ENCODE results near the gene KRTAP2-2.
"Not testable (repeated sequence)": the region's sequence is repeated elsewhere in the genome, so short reads cannot be mapped to it uniquely, and the experiment has no call there.

The KRTAP2-2 gene

DNA sequence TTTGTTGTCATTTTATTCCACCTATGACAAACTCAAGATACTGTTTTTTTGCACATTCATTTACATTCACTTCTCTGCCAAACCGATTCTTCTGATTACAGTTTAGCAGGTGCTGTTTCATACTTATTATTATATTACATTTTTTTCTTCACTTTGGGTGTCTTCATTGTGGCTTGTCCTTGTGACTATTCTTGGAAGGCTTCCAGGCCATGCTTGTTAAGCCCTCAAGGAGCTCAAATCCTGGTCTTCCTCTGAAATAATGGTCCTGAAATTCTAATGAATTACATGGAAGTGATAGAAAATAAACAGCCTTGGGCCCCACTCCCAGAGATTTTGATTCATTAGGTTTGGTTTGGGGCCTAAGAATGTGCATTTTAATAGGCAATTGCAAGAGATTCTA is 9.3 kb upstream of the KRTAP2-2 start:
- ATAC-seq, result no peak

DNA sequence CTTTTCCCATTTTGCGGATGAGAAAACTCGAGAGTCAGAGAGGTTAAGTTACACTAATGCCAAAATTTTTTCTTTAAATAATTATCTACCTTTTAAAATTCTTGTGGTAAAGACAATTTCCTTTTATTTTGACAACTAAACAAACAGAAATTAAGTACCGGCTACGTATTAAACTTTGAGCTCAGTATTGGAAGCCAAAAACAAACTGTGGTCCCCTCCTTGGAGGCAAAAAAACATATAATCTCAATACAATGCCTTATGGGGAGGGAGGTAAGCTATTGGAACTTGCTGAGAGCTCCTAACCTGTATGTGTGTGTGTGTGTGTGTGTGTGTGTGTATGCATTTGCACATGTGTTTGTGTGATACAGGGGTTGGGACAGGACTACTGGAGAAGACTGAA is 8.4 kb upstream of the KRTAP2-2 start:
- ATAC-seq, result no peak

DNA sequence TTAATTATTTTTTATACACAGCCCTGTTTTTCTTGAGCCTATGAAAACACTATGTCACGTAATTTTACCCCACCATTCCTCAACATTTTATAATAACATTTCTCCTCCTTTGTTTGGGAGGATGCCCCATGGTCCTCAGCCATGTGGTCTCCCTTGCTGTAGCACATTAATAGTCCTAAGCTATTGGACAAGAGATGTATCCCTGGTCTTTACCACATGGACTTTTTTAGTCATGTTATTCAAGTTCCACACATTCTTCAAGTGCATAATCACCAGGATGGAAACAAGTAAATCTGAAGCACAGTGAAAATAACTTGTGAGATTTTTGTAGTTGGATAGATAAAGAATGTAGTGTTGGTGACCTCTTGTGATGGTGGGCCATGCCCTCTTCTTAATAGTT is 6.9 kb upstream of the KRTAP2-2 start:
- no peak for ATAC-seq

DNA sequence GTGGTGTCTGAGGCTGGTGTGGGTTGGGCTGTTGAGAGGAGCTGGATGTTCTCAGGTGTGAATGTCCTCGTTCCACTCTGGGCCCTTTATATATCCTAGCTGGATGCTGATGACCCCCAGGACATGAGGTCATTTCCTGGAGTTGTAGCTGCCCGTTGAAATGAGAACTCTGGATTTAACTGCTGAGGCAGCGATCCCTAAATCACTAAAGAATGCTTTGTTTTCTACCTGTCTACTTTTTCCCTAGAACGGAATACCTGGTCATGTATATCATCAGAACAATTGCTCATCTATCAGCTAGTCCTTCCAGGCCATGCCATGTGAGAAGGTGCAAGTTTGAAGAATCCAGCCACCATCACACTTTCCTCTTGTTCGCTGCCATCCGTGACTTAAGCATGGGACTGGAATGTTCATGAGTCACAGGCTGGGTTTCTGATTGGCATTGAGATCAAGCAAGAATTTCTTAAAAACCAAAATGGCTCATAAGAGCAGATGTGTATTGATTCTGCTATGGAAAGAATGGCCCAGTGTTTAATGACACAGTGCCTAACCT is 5.1 kb upstream of the KRTAP2-2 start, which contains the start of gene KRTAP2-3:
Gene KRTAP2-3, minus strand, starts transcription at position 63 of the 553 bp plus-strand sequence. CDS start 64 bp downstream, outside the sequence.
- ATAC-seq, result no peak

DNA sequence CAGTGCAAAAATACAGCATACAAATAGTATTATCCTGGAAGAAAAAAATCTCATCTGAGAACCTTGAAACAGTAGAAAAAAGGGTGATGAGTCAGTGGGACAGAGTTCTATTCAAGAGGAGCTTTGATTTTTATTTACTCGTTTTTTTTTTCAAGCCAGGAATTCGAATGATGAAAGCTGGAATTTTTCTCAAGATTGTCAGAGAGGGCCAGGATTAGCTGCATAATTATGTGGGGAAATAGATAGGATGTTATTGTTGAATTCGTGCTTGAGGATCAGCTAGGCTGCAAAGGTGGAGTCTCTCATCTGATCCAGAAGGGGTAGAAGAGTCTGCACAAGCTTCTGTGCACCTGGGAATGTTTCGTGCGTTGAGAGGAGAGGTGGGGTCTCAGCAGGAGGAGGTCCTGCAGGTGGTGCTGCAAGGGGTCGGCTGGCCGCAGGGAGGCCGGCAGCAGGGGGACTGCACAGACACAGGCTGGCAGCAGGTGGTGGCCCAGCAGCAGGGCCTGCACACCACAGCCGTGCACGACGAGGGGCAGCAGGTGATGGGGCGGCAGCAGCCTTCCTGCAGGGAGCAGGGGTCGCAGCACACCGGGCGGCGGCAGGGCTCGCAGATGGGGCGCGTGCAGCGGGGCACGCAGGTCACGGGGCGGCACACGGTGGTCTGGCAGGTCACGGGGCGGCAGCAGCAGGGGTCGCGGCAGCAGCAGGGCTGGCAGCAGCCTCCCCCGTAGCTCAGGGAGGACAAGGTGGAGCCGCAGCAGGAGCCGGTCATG is 4.4 kb upstream of the KRTAP2-2 start:
- ATAC-seq, result not testable (repeated sequence)

DNA sequence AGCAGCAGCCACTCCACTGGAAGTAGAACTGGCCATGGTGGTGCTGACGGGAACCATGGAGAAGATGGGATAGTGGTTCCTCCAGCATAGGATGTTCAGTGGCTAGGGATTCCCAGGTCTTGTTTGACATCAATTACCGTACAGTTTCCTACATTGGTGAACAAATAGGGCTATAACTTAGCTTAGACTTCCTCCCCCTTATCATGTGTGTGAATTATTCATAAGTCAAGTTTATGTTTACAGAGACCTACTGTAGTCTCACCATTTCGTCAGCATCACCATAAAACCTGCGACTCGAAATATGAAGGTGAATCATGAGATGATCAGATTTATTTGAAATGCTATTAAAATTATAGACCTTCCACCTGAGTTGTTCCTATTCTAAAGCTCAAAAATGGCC is 3.7 kb upstream of the KRTAP2-2 start:
- ATAC-seq, result no peak

DNA sequence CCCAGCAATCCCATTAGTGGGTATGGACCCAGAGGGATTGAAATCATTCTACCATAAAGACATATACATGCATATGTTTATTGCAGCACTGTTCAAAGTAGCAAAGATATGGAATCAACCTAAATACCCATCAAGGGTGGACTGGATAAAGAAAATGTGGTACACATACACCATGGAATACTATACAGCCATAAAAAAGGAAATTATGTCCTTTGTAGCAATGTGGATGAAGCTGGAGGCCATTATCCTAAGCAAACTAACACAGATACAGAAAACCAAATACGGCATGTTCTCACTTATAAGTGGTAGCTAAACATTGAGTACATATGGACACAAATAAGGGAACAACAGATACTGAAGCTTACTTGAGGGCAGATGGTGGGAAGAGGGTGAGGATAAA is 2.5 kb upstream of the KRTAP2-2 start:
- ATAC-seq, result no peak

DNA sequence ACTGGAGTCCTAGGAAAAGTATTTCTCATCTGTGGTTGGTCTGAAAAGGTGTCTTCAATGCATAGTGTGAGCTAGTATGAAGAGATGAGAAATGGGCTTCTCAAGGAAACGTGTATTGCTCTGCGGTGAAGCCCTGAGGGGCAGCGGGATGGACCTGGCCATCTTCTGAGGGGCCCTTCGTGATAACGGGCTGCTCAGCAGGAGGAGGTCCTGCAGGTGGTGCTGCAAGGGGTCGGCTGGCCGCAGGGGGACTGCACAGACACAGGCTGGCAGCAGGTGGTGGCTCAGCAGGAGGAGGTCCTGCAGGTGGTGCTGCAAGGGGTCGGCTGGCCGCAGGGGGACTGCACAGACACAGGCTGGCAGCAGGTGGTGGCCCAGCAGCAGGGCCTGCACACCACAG is 474 bp downstream of the KRTAP2-2 start:
- not testable (repeated sequence) for ATAC-seq

DNA sequence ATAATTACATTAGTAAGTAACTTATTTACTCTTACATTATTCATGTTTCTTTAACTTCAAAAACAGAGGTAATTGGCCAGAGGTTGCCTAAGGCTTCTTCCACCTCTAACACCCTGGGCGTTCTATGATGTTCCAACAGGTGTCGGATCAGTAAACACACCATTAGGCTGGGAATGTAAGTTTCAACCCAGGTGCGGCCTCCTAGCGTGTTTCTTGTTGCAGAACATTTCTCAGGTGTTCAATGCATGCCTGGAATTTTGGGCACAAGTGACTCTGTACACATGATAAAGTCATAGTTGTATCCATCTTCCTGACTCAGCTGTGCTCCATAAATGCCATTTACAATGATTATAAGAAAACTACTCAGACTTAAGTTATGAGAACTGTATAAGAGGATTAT is 1.0 kb downstream of the KRTAP2-2 start:
- ATAC-seq, result no peak

DNA sequence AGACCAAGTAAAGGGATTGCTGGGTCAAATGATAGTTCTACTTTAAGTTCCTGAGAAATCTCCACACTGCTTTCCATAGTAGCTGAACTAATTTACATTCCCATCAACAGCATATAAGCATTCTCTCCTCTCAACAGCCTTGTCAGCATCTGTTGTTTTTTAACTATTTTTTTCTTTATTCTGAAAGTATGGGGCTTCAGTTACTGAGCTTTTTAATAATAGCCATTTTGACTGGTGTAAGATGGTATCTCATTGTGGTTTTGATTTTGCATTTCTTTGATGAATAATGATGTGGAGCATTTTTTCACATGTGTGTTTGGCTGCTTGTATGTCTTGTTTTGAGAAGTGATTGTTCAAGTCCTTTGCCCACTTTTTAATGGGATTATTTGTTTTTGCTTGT is 2.5 kb downstream of the KRTAP2-2 start:
- no peak for ATAC-seq

DNA sequence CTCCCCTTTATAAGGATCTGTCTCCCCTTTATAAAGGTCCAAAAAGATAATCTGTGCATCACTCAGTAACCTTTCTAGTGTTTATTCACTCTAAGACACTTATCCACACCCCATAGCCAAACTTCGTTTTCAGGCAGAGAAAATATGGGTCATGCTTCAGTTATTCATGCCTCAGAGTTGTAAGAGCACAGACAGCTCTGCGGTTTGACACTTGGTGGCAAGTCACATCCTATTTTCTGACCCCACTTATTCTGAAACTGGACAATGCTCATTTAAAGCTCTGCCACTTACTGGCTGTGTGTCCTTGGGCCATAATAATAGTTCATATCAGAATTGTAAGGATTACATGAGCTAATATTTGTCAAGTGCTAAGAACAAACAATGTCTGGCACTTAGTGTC is 5.9 kb downstream of the KRTAP2-2 start:
- no peak for ATAC-seq

DNA sequence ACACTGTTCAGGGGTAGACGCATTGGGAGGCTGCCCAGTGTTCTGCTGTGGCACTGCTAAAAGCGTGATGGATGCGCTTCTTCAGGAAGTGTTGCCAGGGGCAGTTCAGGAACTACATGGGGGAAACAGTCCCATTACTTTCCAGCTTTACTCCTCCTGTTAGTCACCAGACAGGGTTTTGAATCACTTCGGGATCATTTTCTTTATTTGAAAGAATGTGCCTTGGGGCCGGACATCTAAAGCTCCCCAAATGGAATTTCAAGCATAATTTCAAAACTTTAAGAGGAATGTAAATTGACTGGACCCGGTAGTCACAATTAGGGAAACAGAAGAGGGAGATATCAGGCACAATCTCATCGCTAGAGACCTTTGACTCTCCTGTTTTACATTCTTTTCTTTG is 6.6 kb downstream of the KRTAP2-2 start:
- no peak for ATAC-seq

DNA sequence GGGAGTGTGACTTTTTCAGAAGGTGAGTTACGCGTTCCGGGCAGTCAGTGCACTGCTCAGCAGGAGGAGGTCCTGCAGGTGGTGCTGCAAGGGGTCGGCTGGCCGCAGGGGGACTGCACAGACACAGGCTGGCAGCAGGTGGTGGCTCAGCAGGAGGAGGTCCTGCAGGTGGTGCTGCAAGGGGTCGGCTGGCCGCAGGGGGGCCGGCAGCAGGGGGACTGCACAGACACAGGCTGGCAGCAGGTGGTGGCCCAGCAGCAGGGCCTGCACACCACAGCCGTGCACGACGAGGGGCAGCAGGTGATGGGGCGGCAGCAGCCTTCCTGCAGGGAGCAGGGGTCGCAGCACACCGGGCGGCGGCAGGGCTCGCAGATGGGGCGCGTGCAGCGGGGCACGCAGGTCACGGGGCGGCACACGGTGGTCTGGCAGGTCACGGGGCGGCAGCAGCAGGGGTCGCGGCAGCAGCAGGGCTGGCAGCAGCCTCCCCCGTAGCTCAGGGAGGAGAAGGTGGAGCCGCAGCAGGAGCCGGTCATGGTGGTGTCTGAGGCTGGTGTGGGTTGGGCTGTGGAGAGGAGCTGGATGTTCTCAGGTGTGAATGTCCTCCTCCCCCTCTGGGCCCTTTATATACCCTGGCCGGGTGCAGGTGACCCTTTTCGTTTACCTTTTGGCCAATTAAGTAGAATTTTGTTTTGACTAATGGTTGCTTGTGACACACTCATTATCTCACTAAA is 8.1 kb downstream of the KRTAP2-2 start, which contains the start of gene KRTAP2-1:
Gene KRTAP2-1, minus strand, starts transcription at position 582 of the 731 bp plus-strand sequence. Its CDS starts 49 bp downstream, at position 533.
- ATAC-seq, result not testable (repeated sequence)

DNA sequence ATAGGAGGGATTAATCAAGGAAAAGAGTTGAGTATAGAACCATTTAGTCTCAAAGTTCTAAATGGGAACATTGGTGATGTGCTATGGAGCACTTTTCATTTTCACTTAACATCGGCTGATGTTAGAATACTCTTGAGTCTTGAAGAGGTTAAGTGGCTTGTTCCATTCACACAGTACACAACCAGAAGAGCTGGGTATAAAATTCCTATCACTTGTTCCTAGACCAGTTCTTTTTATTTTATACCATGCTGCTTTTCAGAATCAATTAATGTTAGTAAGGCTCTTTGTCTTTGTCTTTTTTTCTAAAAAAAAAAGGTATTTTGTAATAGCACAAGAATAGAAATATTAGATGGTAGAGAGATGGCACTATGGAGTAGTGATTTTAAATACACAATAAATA is 12.1 kb downstream of the KRTAP2-2 start:
- ATAC-seq, result no peak

DNA sequence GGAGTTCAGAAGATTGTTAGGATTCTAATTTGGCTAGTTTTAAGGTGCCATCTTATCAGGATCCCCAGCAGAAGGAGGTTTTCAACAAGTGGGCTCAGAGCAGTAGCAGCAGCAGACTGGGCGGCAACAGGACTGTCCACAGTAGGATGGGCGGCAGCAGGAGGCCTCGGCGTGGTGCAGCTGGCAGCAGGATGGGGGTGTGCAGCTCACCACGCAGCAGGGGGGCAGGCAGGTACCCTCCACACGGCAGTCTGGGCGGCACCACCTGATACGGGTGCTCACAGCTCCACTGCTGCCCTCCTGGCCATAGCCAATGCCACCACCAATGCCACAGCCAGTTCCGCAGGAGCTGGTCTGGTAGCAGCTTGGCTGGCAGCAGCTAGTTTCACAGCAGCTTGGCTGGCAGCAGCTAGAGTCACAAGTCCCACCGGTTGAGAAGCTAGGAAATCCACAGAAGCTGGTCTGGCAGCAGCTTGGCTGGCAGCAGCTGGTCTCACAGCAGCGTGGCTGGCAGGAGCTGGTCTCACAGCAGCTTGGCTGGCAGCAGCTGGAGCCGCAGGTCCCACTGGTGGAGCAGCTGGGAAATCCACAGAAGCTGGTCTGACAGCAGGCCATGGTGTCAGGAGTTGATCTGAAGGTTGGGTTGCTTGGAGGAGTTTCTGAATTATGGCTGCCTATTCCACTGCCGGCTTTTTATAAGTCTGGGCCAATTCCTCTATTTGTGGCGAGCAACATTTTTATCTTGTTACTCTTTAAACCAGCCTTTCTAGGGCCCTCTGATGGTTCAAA is 14.1 kb downstream of the KRTAP2-2 start, which contains the start of gene KRTAP1-1:
Gene KRTAP1-1, minus strand, starts transcription at position 668 of the 789 bp plus-strand sequence. Its CDS starts 53 bp downstream, at position 615.
- not testable (repeated sequence) for ATAC-seq

DNA sequence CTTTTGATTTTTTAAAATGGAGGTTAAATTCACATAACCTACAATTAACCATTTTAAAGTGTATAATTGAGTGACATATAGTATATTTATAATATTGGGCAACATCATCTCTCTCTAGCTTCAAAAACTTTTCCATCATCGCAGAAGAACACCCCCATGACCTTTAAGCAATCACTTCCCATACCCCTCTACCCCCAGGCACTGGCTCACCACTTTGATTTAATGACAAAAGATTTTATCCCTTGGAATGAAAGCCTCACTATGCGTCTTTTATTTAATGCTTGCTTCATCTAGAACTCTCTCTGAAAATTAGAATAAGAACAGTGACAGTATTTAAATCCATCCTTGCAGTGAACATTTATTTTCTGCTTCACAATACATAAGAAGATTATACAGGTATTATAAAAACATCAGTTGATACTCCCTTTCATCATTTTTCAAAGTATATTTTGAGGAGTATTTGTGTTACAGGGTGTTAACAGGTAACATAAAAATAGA is 17.1 kb downstream of the KRTAP2-2 start:
- ATAC-seq, result no peak

DNA sequence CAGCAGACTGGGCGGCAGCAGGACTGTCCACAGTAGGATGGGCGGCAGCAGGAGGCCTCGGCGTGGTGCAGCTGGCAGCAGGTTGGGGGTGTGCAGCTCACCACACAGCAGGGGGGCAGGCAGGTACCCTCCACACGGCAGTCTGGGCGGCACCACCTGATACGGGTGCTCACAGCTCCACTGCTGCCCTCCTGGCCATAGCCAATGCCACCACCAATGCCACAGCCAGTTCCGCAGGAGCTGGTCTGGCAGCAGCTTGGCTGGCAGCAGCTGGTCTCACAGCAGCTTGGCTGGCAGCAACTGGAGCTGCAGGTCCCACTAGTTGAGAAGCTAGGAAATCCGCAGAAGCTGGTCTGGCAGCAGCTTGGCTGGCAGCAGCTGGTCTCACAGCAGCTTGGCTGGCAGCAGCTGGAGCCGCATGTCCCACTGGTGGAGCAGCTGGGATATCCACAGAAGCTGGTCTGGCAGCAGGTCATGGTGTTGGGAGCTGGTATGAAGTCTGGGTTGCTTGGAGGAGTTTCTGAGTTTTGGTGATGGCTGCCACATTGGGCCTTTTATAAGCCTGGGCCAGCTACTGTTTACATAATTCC is 20.6 kb downstream of the KRTAP2-2 start, which contains the start of gene KRTAP1-3:
Gene KRTAP1-3, minus strand, starts transcription at position 529 of the 590 bp plus-strand sequence. Its CDS starts 53 bp downstream, at position 476.
- not testable (repeated sequence) for ATAC-seq

DNA sequence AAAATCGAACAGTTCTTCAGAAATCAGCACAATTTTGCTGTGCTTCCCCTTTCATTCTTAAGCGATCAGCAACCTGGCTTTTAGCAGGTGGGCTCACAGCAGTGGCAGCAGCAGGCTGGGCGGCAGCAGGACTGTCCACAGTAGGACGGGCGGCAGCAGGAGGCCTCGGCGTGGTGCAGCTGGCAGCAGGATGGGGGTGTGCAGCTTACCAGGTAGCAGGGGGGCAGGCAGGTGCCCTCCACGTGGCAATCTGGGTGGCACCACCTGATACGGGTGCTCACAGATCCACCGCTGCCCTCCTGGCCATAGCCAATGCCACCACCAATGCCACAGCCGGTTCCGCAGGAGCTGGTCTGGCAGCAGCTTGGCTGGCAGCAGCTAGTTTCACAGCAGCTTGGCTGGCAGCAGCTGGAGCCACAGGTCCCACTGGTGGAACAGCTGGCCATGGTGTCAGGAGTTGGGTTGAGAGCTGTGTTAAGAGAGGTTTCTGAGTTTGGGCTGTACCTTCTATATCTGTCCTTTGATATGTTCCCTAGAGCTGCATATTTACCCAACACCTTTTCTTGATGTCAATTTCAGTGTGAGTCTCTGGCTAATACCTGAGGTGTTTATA is 25.3 kb downstream of the KRTAP2-2 start, which contains the start of gene KRTAP1-4:
Gene KRTAP1-4, minus strand, starts transcription at position 563 of the 613 bp plus-strand sequence. Its CDS starts 117 bp downstream, at position 446.
- ATAC-seq, result no peak

DNA sequence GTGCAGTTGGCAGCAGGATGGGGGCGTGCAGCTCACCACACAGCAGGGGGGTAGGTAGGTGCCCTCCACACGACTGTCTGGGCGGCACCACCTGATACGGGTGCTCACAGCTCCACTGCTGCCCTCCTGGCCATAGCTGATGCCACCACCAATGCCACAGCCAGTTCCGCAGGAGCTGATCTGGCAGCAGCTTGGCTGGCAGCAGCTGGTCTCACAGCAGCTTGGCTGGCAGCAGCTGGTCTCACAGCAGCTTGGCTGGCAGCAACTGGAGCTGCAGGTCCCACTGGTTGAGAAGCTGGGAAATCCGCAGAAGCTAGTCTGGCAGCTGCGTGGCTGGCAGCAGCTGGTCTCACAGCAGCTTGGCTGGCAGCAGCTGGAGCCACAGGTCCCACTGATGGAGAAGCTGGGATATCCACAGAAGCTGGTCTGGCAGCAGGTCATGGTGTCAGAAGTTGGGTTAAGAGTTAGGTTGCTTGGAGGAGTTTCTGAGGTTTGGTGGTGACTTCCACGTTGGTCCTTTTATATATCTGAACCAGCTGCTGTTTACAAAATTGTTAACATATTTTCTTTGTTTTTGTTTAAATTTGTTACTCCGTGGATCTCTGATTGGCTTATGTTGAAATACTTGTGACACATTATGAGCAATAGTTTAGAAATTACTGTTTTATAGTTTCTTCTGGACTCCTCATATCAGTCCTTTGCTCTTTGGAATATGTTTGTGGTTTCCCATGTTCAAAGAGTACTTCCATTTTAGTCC is 28.1 kb downstream of the KRTAP2-2 start, which contains the start of gene KRTAP1-5:
Gene KRTAP1-5, minus strand, starts transcription at position 494 of the 757 bp plus-strand sequence. Its CDS starts 53 bp downstream, at position 441.
- ATAC-seq, result no peak

DNA sequence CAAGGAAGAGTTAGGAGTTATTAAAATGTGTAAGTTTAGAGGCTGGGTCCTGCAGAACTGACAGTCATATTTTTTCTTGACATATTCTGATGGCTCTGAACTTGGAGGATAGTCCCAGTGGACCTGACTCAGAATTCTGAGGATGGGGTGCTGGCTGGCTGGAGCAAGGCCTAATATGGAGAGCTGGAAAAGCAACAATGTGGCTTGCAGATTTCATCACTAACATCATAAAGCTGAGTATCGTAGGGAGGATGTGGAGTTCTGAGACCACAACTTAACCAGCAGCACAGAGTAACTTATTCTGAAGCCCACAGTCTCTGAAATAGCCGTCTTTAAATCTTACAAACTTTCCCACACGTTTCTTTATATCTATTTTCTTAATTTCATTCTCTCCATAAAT is 30.3 kb downstream of the KRTAP2-2 start:
- no peak for ATAC-seq

All from activated CD4-positive, CD25-positive, alpha-beta regulatory T cell treated with anti-CD3 and anti-CD28 coated beads, Interleukin-2, amount 50 U/mL, for 24 hours (primary cell).